ENCODE data around the gene UTS2B. TPM values are rescaled to one million over a fixed set of nuclear protein-coding genes. Genes with fewer than 3 reads are reported as not detected.

UTS2B gene
- total RNA-seq, 1 experiment from 2014 or later: 0.52 TPM

DNA sequence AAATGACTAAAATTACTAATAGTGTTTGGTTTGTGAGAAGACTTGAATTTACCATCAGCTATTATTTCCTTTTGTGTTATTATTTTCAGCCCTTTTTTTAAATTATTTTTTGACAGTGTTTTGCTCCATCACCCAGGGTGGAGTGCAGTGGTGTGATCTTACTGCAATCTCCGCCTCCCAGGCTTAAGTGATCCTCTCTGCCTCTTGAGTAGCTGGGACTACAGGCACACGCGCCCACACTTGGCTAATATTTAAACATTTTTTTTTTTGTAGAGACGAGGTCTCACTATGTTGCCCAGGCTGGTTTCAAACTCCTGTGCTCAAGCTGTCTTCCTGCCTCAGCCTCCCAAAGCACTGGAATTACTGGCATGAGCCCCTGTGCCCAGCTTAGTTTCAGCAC lies 31.7 kb upstream of the UTS2B start:
- BruUV-seq (replicated peaks): no TSS peak
- intact Hi-C loops (cut with micrococcal nuclease; ENCODE audit: unreplicated experiment): no loop called here
- no peak for DNase-seq
- Mint-ChIP-seq H3K27me3 (ENCODE audit: insufficient read depth, unreplicated experiment) (no peaks in the 10 kb centered on the region), H3K9me3 (ENCODE audit: unreplicated experiment) (no peaks in the 10 kb centered on the region), H3K4me1 (ENCODE audit: low read depth, unreplicated experiment) (peaks cover 22% of the 10 kb centered on the region), H3K4me3 (ENCODE audit: unreplicated experiment) (no peak overlapping the region), H3K27ac (ENCODE audit: unreplicated experiment) (peak overlapping the region; percentile 63), H3K36me3 (ENCODE audit: insufficient read depth, unreplicated experiment) (peaks cover 29% of the 10 kb centered on the region)
- TF ChIP-seq, protein P1, sequence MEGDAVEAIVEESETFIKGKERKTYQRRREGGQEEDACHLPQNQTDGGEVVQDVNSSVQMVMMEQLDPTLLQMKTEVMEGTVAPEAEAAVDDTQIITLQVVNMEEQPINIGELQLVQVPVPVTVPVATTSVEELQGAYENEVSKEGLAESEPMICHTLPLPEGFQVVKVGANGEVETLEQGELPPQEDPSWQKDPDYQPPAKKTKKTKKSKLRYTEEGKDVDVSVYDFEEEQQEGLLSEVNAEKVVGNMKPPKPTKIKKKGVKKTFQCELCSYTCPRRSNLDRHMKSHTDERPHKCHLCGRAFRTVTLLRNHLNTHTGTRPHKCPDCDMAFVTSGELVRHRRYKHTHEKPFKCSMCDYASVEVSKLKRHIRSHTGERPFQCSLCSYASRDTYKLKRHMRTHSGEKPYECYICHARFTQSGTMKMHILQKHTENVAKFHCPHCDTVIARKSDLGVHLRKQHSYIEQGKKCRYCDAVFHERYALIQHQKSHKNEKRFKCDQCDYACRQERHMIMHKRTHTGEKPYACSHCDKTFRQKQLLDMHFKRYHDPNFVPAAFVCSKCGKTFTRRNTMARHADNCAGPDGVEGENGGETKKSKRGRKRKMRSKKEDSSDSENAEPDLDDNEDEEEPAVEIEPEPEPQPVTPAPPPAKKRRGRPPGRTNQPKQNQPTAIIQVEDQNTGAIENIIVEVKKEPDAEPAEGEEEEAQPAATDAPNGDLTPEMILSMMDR (IDR thresholded peaks at IDR 0.05; ENCODE audit: insufficient read depth in 1 of 2, low read depth in 1 of 2, low read length in 1 of 2, severe bottlenecking in 1 of 2, unreplicated experiment in 1 of 2): no peak
- Histone ChIP-seq H3K36me3 (ENCODE audit: control insufficient read depth, insufficient read depth, low read length) (no peaks in the 10 kb centered on the region), H3K4me1 (peaks cover 18% of the 10 kb centered on the region; the same call in 1 of the 2 replicates), H3K4me3 (ENCODE audit: low read depth, low read length) (no peak overlapping the region), H3K9me3 (no peaks in the 10 kb centered on the region), H3K27me3 (replicated peaks; ENCODE audit: control insufficient read depth, insufficient read depth, low read length) (no peaks in the 10 kb centered on the region)
- ChIA-PET CTCF (no interaction called here), POLR2A (no interaction called here)

GRCh38 chr3:191361456-191361855 lies 31.1 kb upstream of the UTS2B start:
- ChIA-PET POLR2A (no interaction called here), CTCF (no interaction called here)
- Histone ChIP-seq H3K4me3 (ENCODE audit: low read depth, low read length) (no peak overlapping the region), H3K9me3 (no peaks in the 10 kb centered on the region), H3K36me3 (ENCODE audit: control insufficient read depth, insufficient read depth, low read length) (no peaks in the 10 kb centered on the region), H3K4me1 (peaks cover 18% of the 10 kb centered on the region; the same call in 1 of the 2 replicates), H3K27me3 (replicated peaks; ENCODE audit: control insufficient read depth, insufficient read depth, low read length) (no peaks in the 10 kb centered on the region)
- no peak for DNase-seq
- Mint-ChIP-seq H3K9me3 (ENCODE audit: unreplicated experiment) (no peaks in the 10 kb centered on the region), H3K4me1 (ENCODE audit: low read depth, unreplicated experiment) (peaks cover 22% of the 10 kb centered on the region), H3K27ac (ENCODE audit: unreplicated experiment) (peak overlapping the region; percentile 63), H3K27me3 (ENCODE audit: insufficient read depth, unreplicated experiment) (no peaks in the 10 kb centered on the region), H3K36me3 (ENCODE audit: insufficient read depth, unreplicated experiment) (peaks cover 29% of the 10 kb centered on the region), H3K4me3 (ENCODE audit: unreplicated experiment) (no peak overlapping the region)
- intact Hi-C loops (cut with micrococcal nuclease; ENCODE audit: unreplicated experiment): no loop called here
- TF ChIP-seq, protein P1 (IDR thresholded peaks at IDR 0.05; ENCODE audit: insufficient read depth in 1 of 2, low read depth in 1 of 2, low read length in 1 of 2, severe bottlenecking in 1 of 2, unreplicated experiment in 1 of 2): no peak
- BruUV-seq (replicated peaks): no TSS peak

- peaks cover 18% of the 10 kb centered on the region; the same call in 1 of the 2 replicates for H3K4me1 ChIP-seq
- H3K4me1 Mint-ChIP-seq (ENCODE audit: low read depth, unreplicated experiment): peaks cover 22% of the 10 kb centered on the region
- peak in 1 of 2 experiments; percentile 12 for DNase-seq
- H3K36me3 Mint-ChIP-seq (ENCODE audit: insufficient read depth, unreplicated experiment): peaks cover 29% of the 10 kb centered on the region
- no peaks in the 10 kb centered on the region for H3K27me3 ChIP-seq (replicated peaks; ENCODE audit: control insufficient read depth, insufficient read depth, low read length)
- ChIA-PET CTCF (no interaction called here), POLR2A (no interaction called here)
- H3K9me3 ChIP-seq: no peaks in the 10 kb centered on the region
- no TSS peak for BruUV-seq (replicated peaks)
- TF ChIP-seq, protein P1 (IDR thresholded peaks at IDR 0.05; ENCODE audit: insufficient read depth in 1 of 2, low read depth in 1 of 2, low read length in 1 of 2, severe bottlenecking in 1 of 2, unreplicated experiment in 1 of 2): no peak
- H3K27me3 Mint-ChIP-seq (ENCODE audit: insufficient read depth, unreplicated experiment): no peaks in the 10 kb centered on the region
- intact Hi-C loops (cut with micrococcal nuclease; ENCODE audit: unreplicated experiment): no loop called here
- H3K4me3 Mint-ChIP-seq (ENCODE audit: unreplicated experiment): no peak overlapping the region
- no peaks in the 10 kb centered on the region for H3K9me3 Mint-ChIP-seq (ENCODE audit: unreplicated experiment)
- H3K4me3 ChIP-seq (ENCODE audit: low read depth, low read length): no peak overlapping the region
- H3K36me3 ChIP-seq (ENCODE audit: control insufficient read depth, insufficient read depth, low read length): no peaks in the 10 kb centered on the region
- H3K27ac Mint-ChIP-seq (ENCODE audit: unreplicated experiment): peak overlapping the region; percentile 19
These were observed 30.3 kb upstream of the UTS2B start for GRCh38 chr3:191360620-191361019.

Measured in Caco-2 (cell line).